Adrenal gland (tissue), 12 donors: Measurements from ENCODE around the gene GGA2. TPM values are rescaled to one million over a fixed set of nuclear protein-coding genes. Genes with fewer than 3 reads are reported as not detected.

ENCODE experiments used
- DNase-seq, 7 donors: peaks; one replicate each; pipeline ENCODE4 v3.0.0-alpha.2; 2019 to 2020
- H3K27ac ChIP-seq, 5 donors: fragments of 200-600 bp; sonication (generic) in 4 of 5; 1 replicate in 3 of 5; 2 replicates in 2 of 5; pipeline versions ENCODE4 v1.5.1 to v1.8.0; 2016 to 2020; ENCODE audit warnings: mild to moderate bottlenecking in 1 of 5
- H3K27me3 ChIP-seq: fragments of 200-600 bp; 2 replicates; pipeline ENCODE4 v1.8.0; 2021
- H3K36me3 ChIP-seq, 2 donors: fragments of 200-600 bp; replicated peaks in 1 of 2; 1 replicate in 1 of 2; 2 replicates in 1 of 2; pipeline versions ENCODE4 v1.5.1 to v1.8.0; 2018 to 2022
- H3K4me1 ChIP-seq, 2 donors: fragments of 200-600 bp; replicated peaks in 1 of 2; 1 replicate in 1 of 2; 2 replicates in 1 of 2; pipeline versions ENCODE4 v1.5.1 to v1.8.0; 2018 to 2021
- H3K4me3 ChIP-seq, 4 donors: fragments of 200-600 bp; sonication (generic) in 3 of 4; one replicate each; pipeline ENCODE4 v1.5.1; 2016 to 2018
- H3K9me3 ChIP-seq, 3 donors: fragments of 200-600 bp; sonication (generic) in 1 of 3; replicated peaks in 1 of 3; 1 replicate in 2 of 3; 2 replicates in 1 of 3; pipeline versions ENCODE4 v1.5.1 to v1.8.0; 2016 to 2021
- POLR2A ChIP-seq, 2 donors: fragments of 450-650 bp; IDR thresholded peaks; one replicate each; pipeline ENCODE4 v1.6.1; 2017; ENCODE audit warnings: antibody characterized with exemption in 2 of 2, mild to moderate bottlenecking in 2 of 2, moderate library complexity in 1 of 2
- WGBS, 4 donors: extraction: QIAGEN DNeasy Blood & Tissue Kit in 2 of 4; methylation state at CpG; one replicate each; pipeline versions ENCODE4 v1.1.5 to v1.1.7; 2013 to 2017; 5-methylcytosine and 5-hydroxymethylcytosine counted together
- intact Hi-C, 2 donors: fragments of 100-400 bp; cut with DNase I; formaldehyde crosslinking; loops; one replicate each; pipeline versions ENCODE4 v1.14.1 to v1.15.0; 2022 to 2023
- polyA plus RNA-seq, 3 donors: library from polyadenylated mRNA; stranded (reverse); fragments of 200-250 nt in 2 of 3; fragments of 350-450 nt in 1 of 3; fragmentation: Illumina TruSeq in 1 of 3; extraction: RNeasy Lipid Tissue Mini Kit (QIAGEN cat#74804) in 1 of 3; gene quantifications; one replicate each; pipeline ENCODE4 v1.2.3, GENCODE V29; 2013 to 2014
- total RNA-seq, 9 donors: library from RNA; depleted of rRNA in 4 of 9; stranded (reverse); fragments of >200 nt in 4 of 9; fragments of 120-200 nt in 1 of 9; fragmentation: NEBNext Ultra II Directional in 1 of 9; extraction: Animal tissue kit (Norgen Biotek cat#: 25700) in 1 of 9; gene quantifications; one replicate each; pipeline versions ENCODE4 v1.1.0 to v1.2.4, GENCODE V29; 2013 to 2023
- TF ChIP-seq, protein P1 (sequence below), 6 experiments: fragments of 450-650 bp in 4 of 6; fragments of 200-600 bp in 2 of 6; sonication (generic) in 1 of 6; IDR thresholded peaks; 1 replicate in 5 of 6; 2 replicates in 1 of 6; pipeline versions ENCODE4 v1.5.1 to v1.8.0; 2016 to 2021; ENCODE audit warnings: antibody characterized with exemption in 6 of 6, mild to moderate bottlenecking in 2 of 6, moderate library complexity in 1 of 6
- donor health status: healthy with polysubstance abuse.
- donor health status: Bipolar disorder and iron deficiency.
- donor health status: DM: yes; HTN: yes; CAD: no.
- donor health status: DM: no; HTN: no; CAD: no.
- donor health status: DM: no; HTN: no; CAD: no.
- donor health status: DM: yes; HTN: yes; CAD: no.

Gene GGA2
- total and polyA plus RNA-seq, 12 donors: 37.7 to 143 (median 116) TPM

DNA sequence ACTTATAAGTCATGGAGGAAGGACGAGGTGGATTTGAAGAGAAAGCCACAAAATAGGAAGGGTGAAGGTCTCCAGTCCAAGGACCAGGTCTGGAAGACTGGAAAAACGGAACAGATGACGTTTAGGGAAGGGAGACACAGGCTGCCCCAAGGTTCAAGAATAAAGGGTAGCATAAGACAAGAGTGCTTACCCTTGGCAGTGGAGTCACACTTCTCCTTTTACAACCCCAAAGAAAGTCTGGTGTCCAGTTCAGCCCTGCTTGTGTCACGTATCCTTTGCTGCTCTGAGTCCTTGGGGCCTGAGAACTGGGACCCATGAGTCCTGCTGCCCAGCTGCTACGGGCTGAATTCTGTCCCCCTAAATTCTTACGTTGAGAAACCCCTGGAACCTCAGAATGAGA lies 13.0 kb upstream of the GGA2 start:
- no peaks in the 10 kb centered on the region for H3K27me3 ChIP-seq
- WGBS, 4 donors: 81 to 93% (median 86%) methylated on average over 6 of the region's 6 CpGs
- no peaks in the 10 kb centered on the region for H3K9me3 ChIP-seq
- no peak overlapping the region for H3K4me3 ChIP-seq
- peak overlapping the region in 1 of 5 donors; percentile 41 for H3K27ac ChIP-seq
- no peaks in the 10 kb centered on the region for H3K4me1 ChIP-seq
- intact Hi-C loops: no loop called here
- TF ChIP-seq POLR2A (IDR thresholded peaks at IDR 0.05): no peak
- TF ChIP-seq, protein P1, sequence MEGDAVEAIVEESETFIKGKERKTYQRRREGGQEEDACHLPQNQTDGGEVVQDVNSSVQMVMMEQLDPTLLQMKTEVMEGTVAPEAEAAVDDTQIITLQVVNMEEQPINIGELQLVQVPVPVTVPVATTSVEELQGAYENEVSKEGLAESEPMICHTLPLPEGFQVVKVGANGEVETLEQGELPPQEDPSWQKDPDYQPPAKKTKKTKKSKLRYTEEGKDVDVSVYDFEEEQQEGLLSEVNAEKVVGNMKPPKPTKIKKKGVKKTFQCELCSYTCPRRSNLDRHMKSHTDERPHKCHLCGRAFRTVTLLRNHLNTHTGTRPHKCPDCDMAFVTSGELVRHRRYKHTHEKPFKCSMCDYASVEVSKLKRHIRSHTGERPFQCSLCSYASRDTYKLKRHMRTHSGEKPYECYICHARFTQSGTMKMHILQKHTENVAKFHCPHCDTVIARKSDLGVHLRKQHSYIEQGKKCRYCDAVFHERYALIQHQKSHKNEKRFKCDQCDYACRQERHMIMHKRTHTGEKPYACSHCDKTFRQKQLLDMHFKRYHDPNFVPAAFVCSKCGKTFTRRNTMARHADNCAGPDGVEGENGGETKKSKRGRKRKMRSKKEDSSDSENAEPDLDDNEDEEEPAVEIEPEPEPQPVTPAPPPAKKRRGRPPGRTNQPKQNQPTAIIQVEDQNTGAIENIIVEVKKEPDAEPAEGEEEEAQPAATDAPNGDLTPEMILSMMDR (IDR thresholded peaks at IDR 0.05): no peak
- peaks cover 0 to 38% of the 10 kb centered on the region in 2 donors for H3K36me3 ChIP-seq
- DNase-seq: no peak

DNA sequence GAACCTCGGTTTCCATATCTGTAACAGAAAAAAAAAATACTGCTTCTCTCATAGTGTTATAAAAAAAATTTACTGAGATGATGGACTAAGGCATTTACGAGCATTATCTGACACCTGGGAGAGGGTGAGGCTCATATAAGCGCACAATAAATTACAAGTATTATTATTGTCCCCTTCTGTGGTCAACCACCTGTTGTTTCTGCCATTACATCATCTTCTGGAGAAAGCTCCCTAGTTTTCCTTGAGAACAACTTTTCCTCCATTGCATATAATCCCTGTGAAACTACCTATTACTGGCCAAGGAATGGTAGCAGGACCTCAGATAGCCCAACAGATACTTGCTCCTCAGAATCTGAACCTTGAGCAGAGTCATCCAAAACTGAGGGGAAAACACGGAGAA lies 11.7 kb upstream of the GGA2 start:
- no peaks in the 10 kb centered on the region for H3K27me3 ChIP-seq
- H3K36me3 ChIP-seq: peaks cover 0 to 37% of the 10 kb centered on the region in 2 donors
- TF ChIP-seq, protein P1 (IDR thresholded peaks at IDR 0.05): no peak
- no peak for TF ChIP-seq POLR2A (IDR thresholded peaks at IDR 0.05)
- intact Hi-C loops: no loop called here
- no peaks in the 10 kb centered on the region for H3K9me3 ChIP-seq
- no peak overlapping the region for H3K27ac ChIP-seq
- H3K4me1 ChIP-seq: no peaks in the 10 kb centered on the region
- WGBS, 4 donors: 92 to 96% (median 95%) methylated on average over 4 of the region's 4 CpGs
- H3K4me3 ChIP-seq: no peak overlapping the region
- DNase-seq: no peak

DNA sequence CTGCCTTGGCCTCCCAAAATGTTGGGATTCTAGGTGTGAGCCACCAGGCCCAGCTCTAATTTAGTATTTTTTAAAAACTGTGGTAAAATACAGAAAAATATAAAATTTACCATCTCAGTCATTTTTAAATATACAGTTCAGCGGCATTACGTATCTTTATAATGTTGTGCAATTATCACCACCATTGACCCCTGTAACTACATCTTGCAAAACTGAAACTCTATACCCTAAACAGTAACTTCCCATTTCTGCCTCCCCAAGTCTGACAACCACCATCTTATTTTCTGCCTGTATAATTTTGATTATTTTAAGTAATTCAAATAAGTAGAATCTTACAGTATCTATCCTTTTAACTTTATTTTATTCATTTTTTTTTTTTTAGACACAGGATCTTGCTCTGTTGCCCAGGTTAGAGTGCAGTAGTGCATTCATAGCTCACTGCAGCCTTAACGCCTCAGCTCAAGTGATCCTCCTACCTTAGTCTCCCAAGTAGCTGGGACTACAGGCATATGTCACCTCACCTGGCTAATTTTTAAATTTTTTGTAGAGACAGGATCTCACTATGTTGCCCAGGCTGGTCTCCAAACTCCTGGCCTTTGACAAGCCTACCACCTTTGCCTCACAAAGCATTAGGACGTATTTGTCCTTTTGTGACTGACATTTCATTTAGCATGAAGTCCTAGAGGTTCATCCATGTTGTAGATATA lies 10.9 kb upstream of the GGA2 start:
- TF ChIP-seq POLR2A (IDR thresholded peaks at IDR 0.05): no peak

DNA sequence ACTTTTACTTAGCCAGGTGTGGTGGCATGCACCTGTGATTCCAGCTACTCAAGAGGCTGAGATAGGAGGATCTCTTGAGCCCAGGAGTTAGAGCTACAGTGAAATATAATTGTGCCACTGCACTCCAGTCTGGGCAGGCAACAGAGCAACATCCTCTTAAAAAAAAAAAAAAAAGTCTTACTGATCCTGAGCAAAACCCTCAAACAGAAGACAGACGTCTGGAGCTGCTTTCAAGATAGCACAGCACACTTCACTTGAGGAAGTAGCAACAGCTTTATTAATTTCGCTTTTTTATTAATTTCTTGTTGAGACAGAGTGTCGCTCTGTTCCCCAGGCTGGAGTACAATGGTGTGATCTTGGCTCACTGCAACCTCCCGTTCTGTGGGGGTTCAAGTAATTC lies 10.2 kb upstream of the GGA2 start:
- intact Hi-C loops: no loop called here
- 63 to 83% (median 73%) methylated on average over 4 of the region's 4 CpGs for WGBS, 4 donors
- Histone ChIP-seq H3K4me1 (no peaks in the 10 kb centered on the region), H3K4me3 (no peak overlapping the region), H3K27me3 (no peaks in the 10 kb centered on the region), H3K9me3 (no peaks in the 10 kb centered on the region), H3K36me3 (peaks cover 0 to 37% of the 10 kb centered on the region in 2 donors), H3K27ac (peak overlapping the region in 1 of 5 donors; percentile 69)
- TF ChIP-seq, protein P1 (IDR thresholded peaks at IDR 0.05): no peak
- no peak for TF ChIP-seq POLR2A (IDR thresholded peaks at IDR 0.05)
- DNase-seq: no peak

More for the DNA sequence above, 10.9 kb upstream of the GGA2 start:
- no peak for DNase-seq
- H3K9me3 ChIP-seq: no peaks in the 10 kb centered on the region
- H3K36me3 ChIP-seq: peaks cover 0 to 37% of the 10 kb centered on the region in 2 donors
- 67 to 92% (median 82%) methylated on average over 3 to 4 of the region's 4 CpGs for WGBS, 4 donors
- no peak overlapping the region for H3K4me3 ChIP-seq
- intact Hi-C loops: no loop called here
- H3K27me3 ChIP-seq: no peaks in the 10 kb centered on the region
- H3K4me1 ChIP-seq: no peaks in the 10 kb centered on the region
- H3K27ac ChIP-seq: peak overlapping the region in 1 of 5 donors; percentile 69

DNA sequence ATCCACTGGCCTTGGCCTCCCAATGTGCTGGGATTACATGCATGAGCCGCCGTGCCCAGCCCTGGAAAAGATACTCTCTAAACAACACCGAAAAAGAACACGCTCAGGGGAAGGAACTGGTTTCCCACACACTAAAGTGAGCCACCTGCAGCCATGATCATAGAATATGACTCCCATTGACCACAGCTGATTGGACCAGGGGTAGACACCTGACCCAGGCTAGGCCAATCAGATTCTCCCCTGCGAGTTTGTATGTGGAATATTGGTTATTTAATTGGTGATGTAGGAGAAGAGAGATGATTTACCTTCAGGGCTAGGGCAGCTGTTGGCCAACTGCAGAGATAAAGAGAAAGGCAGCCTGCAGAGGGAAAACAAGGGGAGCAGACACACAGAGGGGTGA lies 9.0 kb upstream of the GGA2 start:
- intact Hi-C loops: no loop called here
- Histone ChIP-seq H3K27me3 (no peaks in the 10 kb centered on the region), H3K4me3 (no peak overlapping the region), H3K9me3 (no peaks in the 10 kb centered on the region), H3K36me3 (peaks cover 0 to 26% of the 10 kb centered on the region in 2 donors), H3K4me1 (no peaks in the 10 kb centered on the region), H3K27ac (no peak overlapping the region)
- TF ChIP-seq, protein P1 (IDR thresholded peaks at IDR 0.05): no peak
- no peak for TF ChIP-seq POLR2A (IDR thresholded peaks at IDR 0.05)
- no peak for DNase-seq
- WGBS, 4 donors: 93 to 97% (median 94%) methylated on average over 5 of the region's 5 CpGs
